ENCODE data around the gene TRIM24.
"Not testable (repeated sequence)": the region's sequence is repeated elsewhere in the genome, so short reads cannot be mapped to it uniquely, and the experiment has no call there.

TRIM24 gene

GRCh38 chr7:138483531-138483930 is 23.5 kb downstream of the TRIM24 start:
- Histone ChIP-seq H3K4me3 (ENCODE audit: low read length) (no peak overlapping the region), H3K9me2 (replicated peaks; ENCODE audit: insufficient read depth, low read length) (no peaks in the 10 kb centered on the region), H3K36me3 (replicated peaks; ENCODE audit: insufficient read depth, low read length) (no peaks in the 10 kb centered on the region), H3K9ac (ENCODE audit: low read length) (no peak overlapping the region), H3K4me1 (ENCODE audit: low read length) (0 out of 2 replicates have a peak, but pooled peaks cover under 1% of the 10 kb centered on the region), H2AFZ (ENCODE audit: low read length) (no peak overlapping the region), H3K27ac (ENCODE audit: low read length) (no peak overlapping the region), H3K27me3 (replicated peaks; ENCODE audit: insufficient read depth, low read length) (no peaks in the 10 kb centered on the region), H3K79me2 (ENCODE audit: low read length) (peaks cover 93% of the 10 kb centered on the region), H3K9me3 (replicated peaks; ENCODE audit: insufficient read depth, low read length) (no peaks in the 10 kb centered on the region), H3F3A (ENCODE audit: insufficient read depth, low read length) (0 out of 2 replicates have a peak, but pooled peaks cover 2% of the 10 kb centered on the region), H4K20me1 (ENCODE audit: insufficient read depth, low read length) (no peaks in the 10 kb centered on the region), H3K4me2 (ENCODE audit: low read depth, low read length) (no peak overlapping the region)
- TF ChIP-seq EZH2phosphoT487 (IDR thresholded peaks at IDR 0.05; ENCODE audit: low read length) (no peak), EZH2 (optimal IDR thresholded peaks at IDR 0.05; ENCODE audit: low read depth, low read length) (no peak), CTCF (IDR thresholded peaks at IDR 0.05; ENCODE audit: low read length) (no peak)
- no peak for DNase-seq

- H3K9ac ChIP-seq (ENCODE audit: low read length); DNase-seq; H3K4me2 ChIP-seq (ENCODE audit: low read depth, low read length); H3K36me3 ChIP-seq (replicated peaks; ENCODE audit: insufficient read depth, low read length); H3F3A ChIP-seq (ENCODE audit: insufficient read depth, low read length); H3K9me2 ChIP-seq (replicated peaks; ENCODE audit: insufficient read depth, low read length); H3K9me3 ChIP-seq (replicated peaks; ENCODE audit: insufficient read depth, low read length); H2AFZ ChIP-seq (ENCODE audit: low read length); H3K4me3 ChIP-seq (ENCODE audit: low read length); H3K27ac ChIP-seq (ENCODE audit: low read length); H4K20me1 ChIP-seq (ENCODE audit: insufficient read depth, low read length); H3K4me1 ChIP-seq (ENCODE audit: low read length); H3K27me3 ChIP-seq (replicated peaks; ENCODE audit: insufficient read depth, low read length): not testable (repeated sequence)
- peaks cover 93% of the 10 kb centered on the region for H3K79me2 ChIP-seq (ENCODE audit: low read length)
Observed at GRCh38 chr7:138485508-138485907, 25.4 kb downstream of the TRIM24 start.

- H3K4me3 ChIP-seq (ENCODE audit: low read length); H3F3A ChIP-seq (ENCODE audit: insufficient read depth, low read length); H2AFZ ChIP-seq (ENCODE audit: low read length); H3K4me1 ChIP-seq (ENCODE audit: low read length); H3K9ac ChIP-seq (ENCODE audit: low read length); H3K27ac ChIP-seq (ENCODE audit: low read length); H3K9me3 ChIP-seq (replicated peaks; ENCODE audit: insufficient read depth, low read length); H4K20me1 ChIP-seq (ENCODE audit: insufficient read depth, low read length); H3K36me3 ChIP-seq (replicated peaks; ENCODE audit: insufficient read depth, low read length); H3K27me3 ChIP-seq (replicated peaks; ENCODE audit: insufficient read depth, low read length); DNase-seq; H3K9me2 ChIP-seq (replicated peaks; ENCODE audit: insufficient read depth, low read length); H3K4me2 ChIP-seq (ENCODE audit: low read depth, low read length): not testable (repeated sequence)
- peaks cover 94% of the 10 kb centered on the region for H3K79me2 ChIP-seq (ENCODE audit: low read length)
Observed at GRCh38 chr7:138489139-138489538, 29.1 kb downstream of the TRIM24 start.

GRCh38 chr7:138491612-138492386 is 31.7 kb downstream of the TRIM24 start:
- Histone ChIP-seq H3K4me1 (ENCODE audit: low read length) (no peaks in the 10 kb centered on the region), H3K36me3 (replicated peaks; ENCODE audit: insufficient read depth, low read length) (no peaks in the 10 kb centered on the region), H2AFZ (ENCODE audit: low read length) (no peak overlapping the region), H3K27ac (ENCODE audit: low read length) (no peak overlapping the region), H3K4me3 (ENCODE audit: low read length) (no peak overlapping the region), H3K4me2 (ENCODE audit: low read depth, low read length) (no peak overlapping the region), H3K27me3 (replicated peaks; ENCODE audit: insufficient read depth, low read length) (no peaks in the 10 kb centered on the region), H3F3A (ENCODE audit: insufficient read depth, low read length) (no peaks in the 10 kb centered on the region), H4K20me1 (ENCODE audit: insufficient read depth, low read length) (no peaks in the 10 kb centered on the region; the same call in 1 of the 2 replicates), H3K9me3 (replicated peaks; ENCODE audit: insufficient read depth, low read length) (no peaks in the 10 kb centered on the region), H3K9ac (ENCODE audit: low read length) (no peak overlapping the region), H3K79me2 (ENCODE audit: low read length) (peaks cover 96% of the 10 kb centered on the region), H3K9me2 (replicated peaks; ENCODE audit: insufficient read depth, low read length) (no peaks in the 10 kb centered on the region)
- no peak for TF ChIP-seq EZH2phosphoT487 (IDR thresholded peaks at IDR 0.05; ENCODE audit: low read length)
- DNase-seq = no peak

All from MM.1S (cell line).